A549 treated with dexamethasone at 1 μM for 4 hours (cell line): Measurements from ENCODE around the gene PSMA1. TPM values are rescaled to one million over a fixed set of nuclear protein-coding genes. Genes with fewer than 3 reads are reported as not detected.

Experiments
- total RNA-seq: library from RNA; stranded (reverse); fragments of 200-300 nt; extraction: Qiagen RNA extraction; gene quantifications from 5 replicates; pipeline ENCODE4 v1.2.3, GENCODE V29; 2022

PSMA1 gene
- total RNA-seq = 171 to 188 TPM (median 181 TPM) in 5 replicates

GRCh38 chr11:14519917-14520746, at the start of gene PSMA1:
Gene PSMA1, minus strand, starts transcription at chr11:14520386. Its CDS starts 87 bp downstream, at chr11:14520299.

DNA sequence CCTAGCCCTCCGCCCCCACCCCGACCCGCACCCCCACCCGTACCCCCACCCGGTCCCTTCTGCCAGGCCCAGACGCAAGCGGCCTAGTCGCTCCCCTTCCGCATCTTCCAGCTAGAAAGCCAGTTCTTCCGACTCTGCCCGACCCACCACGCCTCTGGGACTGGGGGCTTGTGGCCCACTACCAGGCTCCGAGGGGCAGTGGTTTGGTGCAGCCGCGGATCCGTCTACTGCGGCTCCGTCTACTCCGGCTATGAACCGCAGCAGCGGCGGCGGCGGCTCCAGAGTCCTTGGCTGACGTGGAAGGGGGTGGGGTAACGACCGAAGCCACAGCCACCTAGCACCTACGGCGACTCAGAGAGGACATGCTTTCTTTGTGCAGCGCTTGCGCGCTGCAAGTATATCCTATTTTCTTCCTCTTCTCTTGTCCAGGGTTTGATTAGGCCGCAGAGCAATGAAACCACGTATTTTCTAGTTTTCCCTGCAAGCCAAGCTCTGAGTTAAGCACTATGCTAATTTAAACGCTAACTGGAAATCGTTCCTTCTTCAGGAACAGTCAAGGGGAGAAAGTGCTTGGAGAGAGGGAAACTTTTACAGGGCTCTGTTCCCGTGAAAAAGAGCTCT, 20.5 kb downstream of the PSMA1 start, which contains the start of gene COPB1:
Gene COPB1, minus strand, starts transcription at position 252 of the 621 bp plus-strand sequence. CDS start 883 bp downstream, outside the sequence.

Other genes with a start within 250 kb of the PSMA1 start
- gene RRAS2, start 161.2 kb downstream of the PSMA1 start, total RNA-seq = 54.0 to 59.6 TPM (median 56.2 TPM) in 5 replicates
- 96.8 to 118 TPM (median 115 TPM) in 5 replicates for gene COPB1, start 20.6 kb downstream of the PSMA1 start, total RNA-seq
- gene PDE3B, start 123.4 kb upstream of the PSMA1 start, total RNA-seq = 1.5 to 2.2 TPM (median 2.2 TPM) in 5 replicates